NCI-H1417 (cell line): ENCODE results near the gene CDHR3.
A peak's percentile ranks its signal among the peaks of the same experiment; 100 is the strongest.

ENCODE experiments used
- DNase-seq, 3 experiments: peaks; one replicate each; lab custom pipeline; 2025; lab: John Stamatoyannopoulos, UW

Gene CDHR3

DNA sequence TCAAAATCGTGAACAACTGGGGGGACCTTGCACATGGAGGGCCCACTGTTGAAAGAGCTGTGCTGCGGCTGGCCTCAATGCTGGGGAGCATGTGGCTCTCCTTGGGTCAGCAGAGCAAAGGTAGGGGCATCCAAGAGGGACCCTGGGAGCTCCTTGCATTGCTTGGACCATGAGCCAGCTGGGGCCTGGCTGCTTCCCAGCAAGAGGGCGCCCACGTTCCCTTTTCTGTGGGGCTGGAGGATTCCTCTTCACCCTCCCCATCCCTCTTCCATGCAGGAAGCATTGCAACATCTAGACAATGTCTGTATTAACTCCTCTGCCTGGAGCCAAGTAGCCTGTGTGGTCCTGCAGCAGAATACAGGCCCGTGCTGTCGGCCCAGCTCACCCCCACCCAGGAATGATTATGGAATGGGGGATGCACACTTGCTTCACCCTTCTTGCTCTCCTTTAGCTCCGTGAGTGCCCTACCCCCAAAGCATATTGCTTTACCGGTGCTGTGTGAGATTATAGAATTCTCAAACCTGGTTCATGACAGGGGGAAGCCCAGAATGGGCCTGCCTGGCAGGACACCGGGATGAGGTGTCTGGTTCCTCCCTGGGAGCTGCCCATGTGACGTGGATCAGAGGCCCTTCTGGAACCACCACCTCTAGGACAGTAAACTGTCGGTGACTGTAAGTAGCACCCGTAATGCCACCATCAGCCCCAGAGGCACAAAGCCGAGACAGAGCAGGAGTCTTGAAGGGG, 87.1 kb downstream of the CDHR3 start:
- DNase-seq = no peak

DNA sequence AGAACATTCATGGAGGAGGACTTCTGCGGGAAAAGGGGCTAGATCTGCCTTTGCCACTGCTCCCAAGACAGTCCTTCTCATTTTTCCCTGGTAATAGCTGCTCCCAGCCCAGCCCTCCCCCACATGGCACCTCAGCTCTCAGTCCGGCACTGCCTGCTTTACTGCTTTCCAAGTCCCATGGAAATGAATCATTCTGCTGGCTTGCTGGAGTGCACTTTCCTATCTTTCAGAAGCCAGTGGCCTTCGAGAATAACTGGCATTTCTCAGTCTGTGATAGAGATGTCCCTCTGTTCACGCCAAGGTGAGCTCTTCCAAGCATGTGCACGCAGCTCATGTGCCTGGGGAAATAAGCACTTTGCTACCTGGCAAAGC, 87.7 kb downstream of the CDHR3 start:
- DNase-seq = no peak

GRCh38 chr7:106052681-106053080, 89.6 kb downstream of the CDHR3 start:
- DNase-seq = no peak

DNA sequence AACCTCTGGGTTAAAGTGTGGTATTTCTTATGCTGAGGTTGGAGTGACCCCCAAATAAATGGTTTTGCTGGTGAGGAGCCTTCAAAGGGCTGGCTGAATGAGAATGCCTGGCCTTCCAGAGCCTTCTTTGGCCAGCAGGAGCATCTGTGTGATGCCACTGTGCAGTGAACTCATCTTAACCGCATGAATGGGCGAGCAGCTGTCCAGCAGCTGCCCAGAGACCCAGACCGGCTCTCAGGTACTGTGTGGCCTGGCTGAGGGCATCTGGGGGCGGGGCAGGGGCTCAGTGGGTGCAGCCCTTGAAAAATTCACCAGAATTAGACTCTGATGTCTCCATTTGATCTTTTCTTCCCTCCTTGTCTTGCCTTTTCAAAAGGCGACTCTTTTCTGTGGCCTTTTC, 90.0 kb downstream of the CDHR3 start:
- DNase-seq = no peak

DNA sequence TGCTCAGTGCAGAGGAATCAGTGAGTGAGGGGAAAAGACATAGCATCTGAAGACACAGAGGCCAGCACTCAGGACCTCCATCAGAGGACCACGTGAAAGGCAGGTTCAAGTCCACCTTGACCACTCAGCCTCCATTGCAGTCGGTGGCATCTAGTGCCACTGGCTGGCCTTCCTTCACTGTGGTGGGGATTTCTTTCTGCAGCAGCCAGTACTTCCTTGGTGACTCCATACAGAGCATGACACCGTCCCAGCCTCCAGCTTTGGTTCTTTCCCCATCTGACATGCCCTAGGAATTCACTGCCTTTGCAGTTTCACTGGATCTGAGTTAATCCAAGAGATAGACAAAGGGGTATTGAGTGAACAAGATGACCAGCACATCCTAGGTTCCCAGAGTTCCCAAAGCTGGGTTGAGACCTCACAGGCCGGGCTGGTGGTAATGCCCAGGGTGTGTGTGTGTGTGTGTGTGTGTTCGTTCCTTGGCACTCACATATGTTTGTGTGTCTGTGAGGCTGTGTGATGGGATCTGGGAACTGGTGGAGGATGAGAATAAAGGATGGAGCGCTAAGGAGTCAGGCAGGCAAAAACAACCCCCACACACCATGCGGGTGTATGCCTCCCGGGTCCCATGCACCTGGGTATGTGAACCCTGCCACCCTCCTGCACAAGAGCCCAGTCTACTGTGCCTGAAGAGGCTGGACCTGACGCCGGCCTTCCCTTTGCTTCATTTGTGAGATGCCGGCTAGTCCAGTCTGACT, 91.3 kb downstream of the CDHR3 start:
- no peak for DNase-seq

DNA sequence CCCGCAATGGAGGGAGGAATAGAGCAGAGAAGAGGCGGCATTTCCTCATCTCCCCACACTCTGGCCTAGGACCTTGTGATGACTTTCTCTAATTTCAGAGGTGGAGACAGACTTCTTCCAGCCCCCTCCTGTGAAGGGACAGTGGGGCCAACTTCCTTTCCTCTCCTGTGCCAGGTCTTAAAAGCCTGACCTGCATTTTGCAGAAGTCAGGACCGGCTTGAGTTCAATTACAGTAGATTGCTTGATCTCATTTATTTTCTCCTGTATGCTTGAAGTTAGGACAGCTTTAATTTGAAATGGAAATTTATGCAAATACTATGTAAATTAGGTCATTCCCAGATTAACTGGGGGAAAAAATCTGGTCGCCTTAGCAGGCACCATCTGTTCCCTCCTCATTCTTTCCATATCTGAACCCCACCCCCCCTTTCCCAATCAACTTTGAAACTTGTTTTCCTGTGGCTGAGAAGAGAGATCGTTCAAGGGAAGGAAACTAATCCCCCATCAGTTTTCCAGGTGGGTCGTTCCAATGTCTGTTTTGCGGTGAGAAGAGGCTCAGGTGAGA, 92.0 kb downstream of the CDHR3 start:
- no peak for DNase-seq

DNA sequence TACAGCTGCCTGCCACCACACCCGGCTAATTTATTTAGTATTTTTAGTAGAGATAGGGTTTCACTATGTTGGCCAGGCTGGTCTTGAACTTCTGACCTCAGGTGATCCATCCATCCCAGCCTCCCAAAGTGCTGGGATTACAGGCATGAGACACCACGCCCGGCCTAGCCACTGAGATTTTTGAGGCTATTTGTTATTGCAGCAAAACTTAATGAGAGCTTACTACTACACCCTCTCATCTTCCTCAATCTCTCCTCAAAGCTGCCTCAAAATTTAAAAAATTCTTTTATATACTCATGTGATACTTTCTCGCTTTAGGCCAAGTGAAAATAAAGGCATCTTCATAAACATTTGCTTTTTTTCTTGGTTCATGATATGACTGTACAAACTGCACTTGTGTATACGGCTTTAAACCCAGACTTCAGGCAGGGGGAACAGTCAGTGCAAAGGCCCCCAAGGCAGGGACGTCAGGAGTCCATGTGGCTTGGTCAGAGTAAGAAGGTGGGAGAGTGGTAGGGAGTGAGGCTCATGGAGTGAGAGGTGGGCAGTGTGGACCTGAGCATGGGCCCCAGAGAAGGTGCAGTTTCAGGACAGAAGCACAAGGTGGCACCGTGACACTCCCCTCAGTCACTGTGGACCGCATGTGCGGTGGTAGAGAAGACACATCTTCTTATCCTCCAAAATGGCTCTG, 93.6 kb downstream of the CDHR3 start:
- DNase-seq = peak; percentile 73 to 89 (median 86)

DNA sequence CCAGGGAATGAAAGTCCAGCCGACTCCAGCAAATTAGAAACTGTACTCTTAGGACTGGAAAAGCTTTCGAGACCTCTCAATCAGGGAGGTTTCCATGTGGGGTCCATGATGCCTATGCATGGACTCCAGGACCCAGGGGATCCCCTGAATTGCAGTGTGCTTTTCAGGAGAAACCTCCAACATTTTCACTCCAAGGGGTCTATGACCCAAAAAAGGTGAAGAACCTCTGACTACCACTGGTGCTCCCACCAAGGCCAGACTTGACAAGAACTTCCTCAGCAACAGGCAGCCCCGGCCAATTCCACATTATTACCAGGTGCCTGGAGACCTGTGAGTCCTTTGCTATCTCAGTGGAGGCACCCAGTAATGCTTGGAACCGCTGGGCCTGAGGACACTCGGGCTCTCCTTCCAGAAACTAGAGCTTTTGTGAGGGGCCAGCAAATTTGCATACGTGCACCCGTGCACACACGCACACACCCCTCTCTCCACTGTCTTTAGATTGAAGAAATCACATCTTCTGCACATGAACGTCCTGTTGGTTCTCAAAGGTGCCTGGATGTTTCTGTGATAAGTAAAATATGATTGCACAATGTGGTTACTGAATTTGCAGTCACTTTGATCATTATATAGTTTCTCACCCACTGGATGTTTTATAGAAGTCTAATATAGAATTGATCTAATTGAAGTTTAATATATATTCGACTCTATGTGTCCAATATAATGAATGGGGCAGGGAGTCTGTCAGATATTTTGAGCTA, 94.3 kb downstream of the CDHR3 start:
- DNase-seq = no peak

GRCh38 chr7:106057962-106058927, 95.2 kb downstream of the CDHR3 start:
- DNase-seq = peak; percentile 18 to 73 (median 45)

DNA sequence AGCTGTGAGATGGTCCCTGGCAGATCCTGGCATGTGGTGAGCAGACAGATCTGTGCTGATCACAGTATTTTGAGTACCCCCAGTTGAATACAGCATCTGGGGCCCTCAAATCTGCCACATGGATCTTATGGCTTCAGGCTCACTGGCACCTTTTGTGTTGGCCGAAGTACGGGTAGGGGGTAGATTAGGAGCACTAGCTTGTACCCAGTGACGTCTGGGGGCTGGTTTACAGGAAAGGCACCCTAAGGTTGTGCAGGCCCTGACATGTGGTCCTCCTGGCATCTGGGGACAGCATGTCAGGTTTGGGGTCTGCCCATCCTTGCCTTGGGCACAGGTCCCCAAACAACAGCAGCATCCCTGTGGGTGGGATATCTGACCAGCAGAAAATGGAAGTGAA, 95.9 kb downstream of the CDHR3 start:
- no peak for DNase-seq

GRCh38 chr7:106059556-106059955, 96.5 kb downstream of the CDHR3 start:
- no peak for DNase-seq

DNA sequence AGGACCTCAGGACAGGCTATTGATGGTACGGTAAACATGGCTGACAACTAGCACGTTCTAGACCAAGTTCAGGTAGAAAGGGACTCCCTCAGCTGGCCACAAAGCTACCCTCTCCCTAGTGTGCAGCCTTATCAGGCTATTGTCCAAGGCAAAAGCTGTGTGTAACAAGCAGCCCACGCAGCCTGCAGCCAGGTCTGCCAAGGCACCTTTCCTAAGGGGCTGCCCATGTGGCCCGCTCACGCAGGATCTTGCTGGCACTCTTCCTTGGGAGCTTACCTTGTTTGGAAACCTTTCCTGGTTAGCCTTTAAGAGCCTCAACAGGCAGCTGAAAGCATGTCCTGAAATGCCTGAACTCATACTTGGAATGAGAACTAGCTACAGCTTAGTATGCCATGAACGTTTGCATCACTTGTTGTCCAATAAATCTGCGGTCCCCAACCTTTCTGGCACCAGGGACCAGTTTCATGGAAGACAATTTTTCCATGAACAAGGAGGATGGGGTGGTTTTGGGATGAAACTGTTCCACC, 97.4 kb downstream of the CDHR3 start:
- no peak for DNase-seq

- no peak for DNase-seq
Measured at GRCh38 chr7:106061301-106061979, 98.4 kb downstream of the CDHR3 start.

DNA sequence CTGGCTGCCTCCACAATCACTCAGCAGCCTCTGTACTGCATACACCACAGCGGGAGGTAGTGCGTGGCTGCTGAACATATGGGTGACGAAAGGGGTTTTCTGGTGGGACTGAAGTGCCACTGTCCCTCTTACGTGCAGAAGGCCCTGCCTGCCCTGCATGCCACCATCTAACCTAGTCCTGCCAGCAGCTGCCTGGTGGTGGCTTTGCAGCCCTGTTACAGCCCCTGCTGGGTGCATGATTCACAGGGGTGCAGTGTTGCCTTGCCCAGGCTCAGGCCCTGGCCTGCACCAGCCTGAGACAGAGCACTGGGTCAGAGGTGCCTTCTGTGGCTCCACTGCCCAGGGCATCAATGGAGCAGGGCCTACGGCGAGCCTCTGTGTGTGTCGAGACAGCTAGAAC, 98.9 kb downstream of the CDHR3 start:
- no peak for DNase-seq

GRCh38 chr7:106062521-106062931, 99.5 kb downstream of the CDHR3 start:
- DNase-seq = peak in 1 of 3 experiments; percentile 46

DNA sequence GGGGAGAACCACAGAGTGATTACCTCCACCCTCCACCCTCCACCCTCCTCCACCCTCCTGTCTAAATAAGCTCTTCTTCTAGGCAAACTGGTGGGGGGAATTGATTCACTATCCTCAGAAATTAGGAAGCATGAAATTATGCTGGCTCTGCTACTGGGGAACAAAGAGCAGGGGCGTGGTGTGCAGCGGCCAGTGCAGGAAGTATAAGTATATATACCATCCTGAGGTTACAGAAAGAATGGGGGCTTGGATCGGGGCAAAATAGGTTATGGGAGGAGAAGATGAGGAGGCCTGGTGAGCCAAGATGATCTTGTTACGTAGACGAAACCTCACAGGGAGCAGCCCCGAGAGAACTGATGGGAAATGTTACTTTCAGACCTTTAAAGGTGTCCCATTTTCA, 100.0 kb downstream of the CDHR3 start:
- peak in 1 of 3 experiments; percentile 46 for DNase-seq

- no peak for DNase-seq
Measured at GRCh38 chr7:106063692-106064091, 100.6 kb downstream of the CDHR3 start.

- DNase-seq = peak; percentile 49 to 88 (median 78)
Measured at GRCh38 chr7:106064316-106064715, 101.3 kb downstream of the CDHR3 start.

GRCh38 chr7:106064771-106065574, 101.9 kb downstream of the CDHR3 start:
- DNase-seq = peak in 2 of 3 experiments; percentile 34 to 59
